GM19452 (cell line): Measurements from ENCODE around the gene ALKBH5.

Source experiments
- ATAC-seq: cut with Tn5 transposase; IDR thresholded peaks from one replicate; pipeline ENCODE4 v1.9.1; 2021; ENCODE audit not compliant: unreplicated experiment

The ALKBH5 gene

DNA sequence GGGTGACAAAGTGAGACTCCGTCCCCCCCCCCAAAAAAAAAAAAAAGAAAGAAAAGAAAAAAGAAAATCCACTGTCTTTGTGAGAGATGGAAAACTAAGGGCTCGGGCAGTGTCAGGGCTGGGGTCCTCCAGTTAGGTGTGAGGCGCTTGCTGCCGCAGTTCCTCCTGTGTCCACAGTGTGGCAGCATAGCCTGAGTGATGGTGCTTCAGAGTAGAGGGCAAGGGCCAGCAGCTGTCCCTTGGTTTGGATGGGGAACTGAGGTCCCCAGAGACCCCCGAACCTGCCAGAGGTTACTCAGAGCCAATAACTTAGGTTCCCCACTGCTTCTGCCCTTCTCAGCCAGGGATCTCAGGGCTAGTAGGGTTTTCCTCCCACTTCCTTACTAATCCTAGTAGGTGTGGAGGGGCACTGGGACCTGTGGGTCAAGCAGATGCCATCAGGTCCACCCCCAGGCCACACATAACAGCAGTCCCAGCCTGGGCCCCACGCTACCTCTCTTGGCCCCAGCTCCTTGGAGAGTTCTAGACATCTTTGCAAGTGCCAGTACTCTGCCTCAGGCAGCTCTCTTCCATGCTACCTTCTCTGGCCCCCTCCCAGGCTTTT is 33.9 kb downstream of the ALKBH5 start:
- ATAC-seq = no peak

DNA sequence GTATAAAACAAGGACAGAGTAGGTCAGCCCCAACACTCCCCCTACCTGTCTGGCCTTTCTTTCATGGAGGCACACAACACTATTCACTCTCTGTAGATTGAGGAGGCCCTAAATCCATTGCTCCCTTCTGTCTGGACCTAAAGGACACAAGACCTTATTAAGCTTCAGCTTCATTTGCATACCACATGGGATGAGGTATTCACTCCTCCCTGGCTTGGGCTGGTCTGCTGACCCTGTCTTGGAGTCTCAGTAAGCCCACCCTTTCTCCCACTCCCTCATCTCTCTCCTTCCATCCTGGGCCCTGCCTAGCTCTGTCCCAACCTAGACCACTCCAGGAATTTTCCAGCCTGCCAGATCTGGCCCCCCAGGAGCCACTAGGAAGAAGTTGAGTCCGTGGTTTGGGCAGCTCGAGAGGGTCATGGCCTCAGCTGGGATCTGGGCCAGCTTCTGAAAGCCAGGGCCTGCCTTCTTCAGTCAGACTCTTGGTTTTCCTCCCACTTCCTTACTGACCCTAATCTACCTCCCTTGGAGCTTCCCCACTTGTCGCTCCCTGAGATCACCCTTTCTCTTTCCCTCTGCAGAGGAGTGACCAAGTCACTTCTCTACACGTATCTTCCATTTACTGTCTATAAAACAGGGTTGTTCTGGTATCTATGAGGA is 35.3 kb downstream of the ALKBH5 start:
- no peak for ATAC-seq

DNA sequence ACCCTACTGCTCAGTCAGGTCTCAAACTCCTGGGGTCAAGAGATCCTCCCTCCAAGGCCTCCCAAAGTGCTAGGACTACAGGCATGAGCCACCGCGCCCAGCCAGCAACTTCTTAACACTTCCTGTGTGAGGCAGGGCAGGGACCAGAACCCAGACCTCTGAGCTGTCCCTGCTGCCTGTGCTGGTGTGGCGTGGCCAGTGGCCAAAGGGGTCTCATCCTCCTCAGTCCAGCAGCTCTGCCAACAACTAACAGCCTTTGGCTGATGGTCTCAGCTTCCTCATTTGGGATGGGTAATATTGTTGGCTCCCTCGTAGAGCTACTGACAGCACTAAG is 40.4 kb downstream of the ALKBH5 start:
- ATAC-seq = no peak

DNA sequence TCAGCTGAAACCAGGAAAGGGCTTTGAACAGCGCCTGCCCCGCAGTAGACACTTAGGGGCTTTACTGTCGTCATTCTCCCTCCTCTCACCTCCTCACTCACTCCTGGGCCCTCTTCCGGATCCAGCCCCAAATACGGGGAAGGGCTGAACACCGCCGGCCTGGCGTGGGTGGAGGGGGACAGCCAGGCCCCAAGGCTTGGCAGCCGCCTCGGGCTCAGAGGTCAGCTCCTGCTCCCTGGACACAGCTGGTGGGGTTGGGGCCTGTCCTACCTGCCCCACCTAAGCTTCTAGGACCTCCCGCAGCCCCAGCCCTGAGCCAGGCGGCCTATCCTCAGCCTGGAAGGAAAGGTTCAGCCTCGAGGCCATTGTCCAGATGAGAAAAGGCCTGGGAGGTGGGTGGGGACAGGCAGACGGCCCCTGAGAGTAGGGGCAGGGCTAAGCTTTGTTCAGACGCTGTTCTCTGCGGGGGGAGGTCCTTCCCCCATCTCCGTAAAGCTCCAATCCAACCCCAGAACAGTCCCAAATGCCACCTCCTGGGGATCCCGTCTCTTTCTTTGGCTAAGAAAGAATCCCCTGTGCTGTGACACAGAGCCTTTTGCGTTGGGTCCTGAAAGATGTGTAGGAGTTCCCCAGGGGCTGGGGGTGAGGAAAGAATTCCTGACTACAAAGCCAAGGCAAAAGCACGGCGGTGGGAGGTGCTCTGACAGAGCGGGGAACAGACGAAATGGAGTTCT is 40.9 kb downstream of the ALKBH5 start:
- no peak for ATAC-seq

DNA sequence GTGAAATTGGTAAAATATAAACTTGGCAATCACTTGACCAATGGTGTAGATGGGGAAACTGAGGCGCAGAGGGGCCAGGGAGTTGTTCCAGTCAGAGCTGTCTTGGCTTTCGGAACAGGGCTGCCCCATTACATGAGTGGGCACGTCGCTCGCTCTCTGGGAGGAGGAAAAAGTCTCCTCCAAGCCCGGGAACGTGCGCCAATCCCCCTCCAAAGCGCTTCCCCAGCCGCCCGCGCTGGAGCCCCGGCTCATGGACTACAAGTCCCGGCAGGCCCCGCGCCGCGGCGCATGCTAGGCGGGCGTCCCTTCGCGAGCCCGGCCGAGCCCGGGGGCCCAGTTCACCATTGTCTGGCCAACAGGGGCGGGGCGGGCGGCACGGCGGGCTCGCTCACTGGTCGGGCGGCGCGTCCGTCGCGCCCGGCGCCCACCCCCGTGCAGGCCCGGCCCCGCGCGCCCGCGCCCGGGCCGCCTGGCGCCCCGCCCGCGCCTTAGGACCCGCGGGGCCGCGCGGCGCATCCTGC is 41.6 kb downstream of the ALKBH5 start, which contains the start of gene LLGL1:
LLGL1 (plus strand) TSS at position 515 of the 521 bp plus-strand sequence. CDS start 48 bp downstream, outside the sequence.
- peak; percentile 81 for ATAC-seq

DNA sequence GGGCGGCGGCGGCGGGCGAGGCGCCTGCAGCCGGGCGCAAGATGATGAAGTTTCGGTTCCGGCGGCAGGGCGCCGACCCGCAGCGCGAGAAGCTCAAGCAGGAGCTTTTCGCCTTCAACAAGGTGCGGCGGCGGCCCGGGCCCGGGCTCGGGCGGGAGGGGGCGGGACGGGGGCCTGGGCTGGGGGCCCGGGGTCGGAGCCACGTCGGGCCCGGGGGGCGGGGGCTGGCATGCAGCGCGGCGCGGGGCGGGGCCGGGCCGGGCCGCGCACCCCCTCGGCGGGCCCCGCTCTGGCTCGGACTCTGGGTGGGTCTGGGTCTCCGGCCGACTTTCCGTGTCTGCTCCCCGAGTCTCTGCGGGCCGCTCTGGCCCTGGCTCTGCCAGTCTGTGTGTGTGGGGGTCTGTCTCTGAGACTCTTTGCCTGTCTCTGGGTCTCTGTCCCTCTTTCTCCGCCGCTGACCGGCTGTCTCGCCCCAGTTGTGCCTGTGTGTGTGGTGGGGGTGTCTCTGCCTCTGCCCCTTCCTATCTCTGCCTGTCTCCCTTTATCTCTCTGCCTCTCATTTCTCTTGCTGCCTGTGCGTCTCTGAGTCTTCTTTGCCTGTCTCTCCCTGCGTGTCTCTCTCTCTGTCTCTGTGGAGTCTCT is 42.1 kb downstream of the ALKBH5 start:
- ATAC-seq = peak; percentile 16

DNA sequence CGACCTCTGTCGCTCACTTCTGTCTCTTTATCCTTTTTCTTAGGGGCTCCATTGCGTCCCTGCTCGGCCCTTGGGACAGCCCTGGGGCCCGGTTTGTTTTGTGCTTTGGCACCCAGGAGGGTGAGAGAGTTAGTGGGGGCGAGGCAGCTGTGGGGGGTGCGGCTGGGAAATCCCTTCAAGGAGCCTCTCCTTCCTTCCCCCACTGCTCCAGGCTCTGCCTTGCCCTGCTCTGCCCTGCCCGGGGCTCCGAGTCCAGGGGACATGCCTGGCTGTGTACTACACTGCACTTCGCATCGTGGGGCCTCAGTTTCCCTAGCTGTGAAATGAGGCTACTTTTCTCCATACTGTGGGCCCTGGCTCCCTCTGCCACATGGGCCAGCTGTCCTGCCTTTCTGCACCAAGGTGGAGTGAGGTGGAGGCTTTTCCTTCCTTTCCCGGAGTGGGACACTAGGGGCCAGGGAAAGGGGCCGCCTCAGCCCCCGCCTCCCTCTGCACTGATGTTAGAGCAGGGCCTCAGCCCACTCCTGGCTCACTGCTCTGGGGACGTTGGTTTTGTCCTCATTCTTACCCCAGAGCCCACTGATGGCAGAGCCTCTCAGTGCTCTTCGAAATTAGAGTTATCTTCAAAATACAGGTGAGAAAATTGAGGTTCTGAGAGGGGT is 42.8 kb downstream of the ALKBH5 start:
- no peak for ATAC-seq

DNA sequence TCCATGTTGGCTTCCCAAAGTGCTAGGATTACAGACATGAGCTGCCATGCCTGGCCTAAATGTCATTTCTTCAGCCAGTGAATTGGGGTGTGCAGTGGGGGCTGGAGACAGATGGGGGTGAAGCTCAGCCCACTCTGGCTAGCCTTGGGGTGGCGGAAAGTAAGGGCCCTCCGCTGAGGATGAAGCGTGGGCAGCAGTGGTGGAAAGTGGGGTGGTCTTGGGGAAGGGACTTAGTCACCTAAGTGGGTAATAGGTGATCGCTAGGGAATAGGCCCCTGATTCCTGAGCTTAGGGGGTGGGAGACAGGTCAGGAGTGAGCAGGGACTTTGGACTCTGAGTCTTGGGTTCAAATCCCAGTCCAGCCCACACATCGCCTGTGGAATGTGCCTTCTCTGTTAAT is 44.0 kb downstream of the ALKBH5 start:
- no peak for ATAC-seq

DNA sequence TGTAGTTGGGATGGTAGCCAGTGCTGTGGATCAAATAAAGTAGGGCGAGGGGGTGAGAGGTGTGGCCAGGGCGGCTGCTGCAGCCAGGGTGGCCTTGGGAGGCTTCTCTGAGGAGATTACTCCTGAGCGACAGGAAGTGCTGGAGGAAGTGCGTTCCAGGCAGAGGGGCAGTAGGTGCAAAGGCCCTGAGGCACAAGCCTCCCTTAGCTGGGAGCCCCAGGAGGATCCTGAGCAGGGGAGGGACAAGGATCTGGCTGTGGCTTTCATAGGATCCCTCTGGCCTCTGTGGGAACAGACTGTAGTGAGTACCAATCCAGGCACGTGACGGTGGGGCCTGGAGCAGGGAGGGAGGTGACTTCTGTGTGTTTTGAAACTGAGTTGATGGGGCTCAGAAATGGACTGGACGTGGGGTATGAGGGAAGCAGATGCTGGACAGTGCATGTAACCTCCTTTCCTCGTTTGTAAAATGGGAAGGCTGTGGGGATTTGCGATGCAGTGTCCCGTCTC is 44.6 kb downstream of the ALKBH5 start:
- no peak for ATAC-seq

DNA sequence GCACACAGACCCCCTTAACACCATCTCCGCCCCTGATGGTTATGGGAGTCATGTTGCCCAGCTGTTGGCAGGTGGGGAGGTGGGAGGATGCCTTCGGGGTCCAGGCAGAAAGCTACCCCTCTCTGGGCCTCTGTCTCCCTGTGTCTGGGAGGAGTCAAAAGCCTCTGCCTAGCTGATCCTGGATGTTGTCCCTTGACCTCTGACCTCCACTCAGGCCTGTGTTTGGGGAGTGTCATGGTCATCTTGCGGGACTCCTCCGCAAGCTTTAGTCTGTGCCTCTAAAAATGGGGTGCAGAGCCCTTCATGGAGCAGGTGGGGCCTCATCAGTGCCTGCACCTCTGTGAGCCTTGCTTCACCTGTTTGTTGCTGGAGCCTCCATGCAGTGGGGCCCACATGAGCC is 45.6 kb downstream of the ALKBH5 start:
- no peak for ATAC-seq

DNA sequence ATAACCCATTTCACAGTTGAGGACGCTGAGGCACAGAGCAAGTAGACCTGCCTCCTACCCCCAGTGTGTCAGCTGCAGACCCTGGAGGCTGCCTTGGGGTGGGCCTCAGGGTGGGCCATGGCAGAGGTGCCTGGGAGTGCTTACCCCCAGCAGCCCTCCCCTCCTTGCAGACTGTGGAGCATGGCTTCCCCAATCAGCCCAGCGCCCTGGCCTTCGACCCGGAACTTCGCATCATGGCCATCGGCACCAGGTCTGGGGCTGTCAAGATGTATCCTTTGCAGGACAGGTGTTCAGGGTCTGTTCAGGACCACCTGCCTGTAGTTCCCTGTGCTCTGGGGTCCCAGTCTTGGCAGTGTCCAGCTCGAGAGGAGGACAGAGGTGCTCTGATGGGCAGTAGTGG is 46.1 kb downstream of the ALKBH5 start:
- ATAC-seq = no peak

DNA sequence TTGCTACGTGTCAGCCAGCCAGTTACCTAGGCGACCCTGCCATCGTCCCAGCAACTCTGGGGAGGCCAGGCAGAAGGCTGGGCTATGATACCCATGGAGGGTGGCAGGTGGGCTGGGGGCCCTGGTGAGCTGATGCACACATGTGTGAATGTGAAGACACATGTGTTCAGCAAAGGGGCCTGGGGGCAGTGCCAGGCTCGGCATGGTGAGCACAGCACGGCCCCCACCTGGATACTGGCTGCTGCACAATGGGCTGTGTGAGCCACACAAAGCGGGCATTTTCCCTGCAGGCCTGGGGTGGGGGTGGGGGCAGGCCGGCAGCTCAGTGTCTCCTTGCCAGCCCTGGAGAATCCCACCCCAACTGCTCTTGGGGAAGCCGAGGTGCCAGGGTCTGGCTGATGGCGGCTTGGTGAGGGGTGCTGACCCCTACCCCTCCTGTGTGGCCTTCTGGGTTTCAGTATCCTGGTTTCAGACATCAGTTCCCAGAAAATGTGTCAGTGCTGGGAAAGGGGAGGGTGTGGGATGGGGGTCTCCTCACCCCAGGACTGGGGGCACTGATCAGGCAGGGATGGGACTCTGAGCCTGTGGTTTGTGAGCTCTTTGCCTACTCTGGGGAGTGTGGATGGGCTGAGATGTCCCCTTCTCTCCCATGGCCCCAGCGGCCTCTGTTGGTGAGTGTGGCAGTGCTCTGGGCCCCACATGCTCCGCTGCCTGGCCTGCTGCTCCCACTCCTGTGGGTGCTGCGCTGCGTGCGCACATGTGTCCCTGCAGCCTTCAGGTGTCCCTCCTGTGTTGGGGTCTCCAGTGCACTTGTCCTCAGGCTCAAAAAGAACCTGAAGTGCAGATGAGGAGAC is 46.9 kb downstream of the ALKBH5 start:
- ATAC-seq = no peak

DNA sequence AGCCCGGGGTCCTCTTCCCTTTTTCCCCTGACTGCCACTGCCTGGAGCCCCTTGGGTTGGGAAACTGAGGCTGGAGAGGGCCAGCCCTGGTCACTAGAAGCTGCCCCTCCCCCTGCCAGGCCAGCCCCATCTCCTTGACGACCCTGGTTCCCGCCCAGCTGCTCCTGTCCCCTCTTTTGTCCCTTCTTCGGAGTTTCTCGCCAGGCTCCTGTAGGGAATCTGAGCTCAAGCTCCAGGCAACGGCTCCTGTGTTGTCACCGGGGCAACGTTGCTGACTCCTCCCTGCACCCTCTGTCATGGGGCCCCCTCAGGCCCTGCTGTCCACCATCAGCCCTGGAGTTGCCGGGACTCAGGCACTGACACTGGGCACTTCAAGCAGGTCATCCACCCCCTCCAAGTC is 47.5 kb downstream of the ALKBH5 start:
- no peak for ATAC-seq

DNA sequence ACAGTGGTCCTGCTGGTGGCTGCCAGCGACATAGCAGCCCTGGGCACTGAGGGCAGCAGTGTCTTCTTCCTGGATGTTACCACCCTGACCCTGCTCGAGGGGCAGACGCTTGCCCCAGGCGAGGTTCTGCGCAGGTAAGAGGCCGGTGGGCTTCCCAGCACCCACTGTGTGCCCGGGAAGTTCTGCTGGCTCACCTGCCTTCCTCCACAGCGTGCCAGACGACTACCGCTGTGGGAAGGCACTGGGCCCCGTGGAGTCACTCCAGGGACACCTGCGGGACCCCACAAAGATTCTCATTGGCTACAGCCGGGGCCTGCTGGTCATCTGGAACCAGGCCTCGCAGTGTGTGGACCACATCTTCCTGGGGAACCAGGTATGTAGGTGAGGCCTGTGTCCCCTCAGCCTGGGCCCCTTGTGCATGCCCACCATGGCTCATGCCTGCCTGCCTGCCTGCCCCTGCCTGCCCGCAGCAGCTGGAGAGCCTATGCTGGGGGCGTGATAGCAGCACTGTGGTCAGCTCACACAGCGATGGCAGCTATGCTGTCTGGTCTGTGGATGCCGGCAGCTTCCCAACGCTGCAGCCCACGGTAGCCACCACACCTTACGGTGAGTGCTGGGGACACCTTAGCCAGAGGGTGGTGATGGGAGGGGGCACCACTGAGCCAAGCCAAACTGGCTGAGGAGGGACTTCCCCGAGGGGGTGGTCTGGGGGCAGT is 50.3 kb downstream of the ALKBH5 start:
- no peak for ATAC-seq

DNA sequence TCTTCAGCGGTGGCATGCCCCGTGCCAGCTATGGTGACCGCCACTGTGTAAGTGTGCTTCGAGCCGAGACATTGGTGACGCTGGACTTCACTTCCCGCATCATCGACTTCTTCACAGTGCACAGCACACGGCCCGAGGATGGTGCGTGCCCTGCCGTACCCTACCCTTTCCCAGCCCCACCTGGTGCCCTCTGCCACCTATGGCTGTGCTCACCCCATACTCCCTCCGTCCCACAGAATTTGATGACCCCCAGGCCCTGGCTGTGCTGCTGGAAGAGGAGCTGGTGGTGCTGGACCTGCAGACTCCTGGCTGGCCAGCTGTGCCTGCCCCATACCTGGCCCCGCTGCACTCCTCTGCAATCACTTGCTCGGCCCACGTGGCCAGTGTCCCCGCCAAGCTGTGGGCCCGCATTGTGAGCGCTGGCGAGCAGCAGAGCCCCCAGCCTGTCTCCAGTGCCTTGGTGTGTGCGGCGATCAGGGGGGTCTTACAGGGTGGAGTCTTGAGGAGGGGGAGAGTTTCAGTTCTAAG is 51.3 kb downstream of the ALKBH5 start:
- no peak for ATAC-seq

DNA sequence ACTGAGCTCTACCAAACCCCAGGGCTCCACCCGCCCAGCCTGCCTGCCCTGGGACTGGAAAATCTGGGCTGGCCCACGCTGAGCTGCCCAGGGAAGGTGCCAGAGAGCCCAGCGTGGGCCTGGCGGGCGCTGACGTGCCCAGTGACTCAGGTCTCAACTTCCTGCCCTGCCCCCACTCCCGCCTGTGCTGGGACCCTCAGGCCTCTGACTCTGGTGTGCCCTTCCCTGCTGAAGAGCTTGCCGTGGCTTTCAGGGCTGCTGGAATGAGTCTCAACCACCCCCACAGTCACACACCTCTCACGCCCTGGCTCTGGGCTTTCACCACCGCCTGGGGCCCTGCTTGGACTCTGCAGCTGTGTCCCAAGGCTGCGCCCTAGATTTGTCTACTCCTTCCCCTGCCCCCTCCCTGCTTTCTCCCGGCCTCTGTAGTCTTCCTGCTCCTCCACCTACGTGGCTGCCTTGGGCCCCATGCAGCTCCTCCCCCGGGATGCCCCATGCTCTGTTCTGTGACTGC is 52.2 kb downstream of the ALKBH5 start:
- ATAC-seq = no peak

DNA sequence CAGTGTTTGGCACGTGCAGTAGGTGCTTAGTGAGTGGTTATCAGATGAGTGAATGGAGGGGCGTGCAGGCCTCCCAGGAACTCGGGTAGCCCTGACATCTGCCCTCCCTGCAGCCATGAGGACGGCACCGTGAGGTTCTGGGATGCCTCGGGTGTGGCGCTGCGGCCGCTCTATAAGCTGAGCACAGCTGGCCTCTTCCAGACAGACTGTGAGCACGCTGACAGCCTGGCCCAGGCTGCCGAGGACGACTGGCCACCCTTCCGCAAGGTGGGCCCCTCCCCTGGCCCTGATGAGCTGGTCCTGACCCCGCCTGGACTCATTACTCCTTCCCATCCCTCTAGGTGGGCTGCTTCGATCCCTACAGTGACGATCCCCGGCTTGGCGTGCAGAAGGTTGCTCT is 52.9 kb downstream of the ALKBH5 start:
- no peak for ATAC-seq

DNA sequence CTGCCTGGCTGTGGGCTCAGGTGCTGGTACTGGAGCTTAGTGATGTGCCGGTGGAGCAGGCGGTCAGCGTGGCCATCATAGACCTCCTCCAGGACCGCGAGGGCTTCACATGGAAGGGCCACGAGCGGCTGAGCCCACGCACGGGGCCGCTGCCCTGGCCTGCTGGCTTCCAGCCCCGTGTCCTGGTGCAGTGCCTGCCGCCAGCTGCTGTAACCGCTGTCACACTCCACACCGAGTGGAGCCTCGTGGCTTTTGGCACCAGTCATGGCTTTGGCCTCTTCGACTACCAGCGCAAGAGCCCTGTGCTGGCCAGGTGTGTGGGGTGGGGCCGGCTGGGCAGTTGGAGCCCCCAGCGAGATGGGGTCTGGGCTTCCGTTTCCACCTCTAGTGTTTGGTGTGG is 53.8 kb downstream of the ALKBH5 start:
- no peak for ATAC-seq

DNA sequence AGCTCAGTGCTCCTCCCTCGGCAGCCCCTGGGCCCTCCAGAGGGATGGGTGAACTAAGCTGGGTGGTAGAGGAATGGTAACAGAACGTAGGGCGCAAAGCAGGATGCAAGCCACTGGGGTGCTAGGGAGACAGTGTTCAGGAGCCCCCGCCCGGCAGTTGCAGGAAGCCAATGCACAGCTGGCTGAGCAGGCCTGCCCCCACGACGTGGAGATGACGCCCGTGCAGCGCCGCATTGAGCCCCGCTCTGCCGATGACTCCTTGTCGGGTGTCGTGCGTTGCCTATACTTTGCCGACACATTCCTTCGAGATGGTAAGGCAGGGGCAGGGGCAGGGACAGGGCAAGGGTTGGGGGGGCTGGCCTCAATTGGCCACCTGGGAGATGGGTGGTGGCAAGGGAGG is 54.7 kb downstream of the ALKBH5 start:
- ATAC-seq = no peak
